Measurements from ENCODE around the gene SEPTIN1.

SEPTIN1 gene, protein sequence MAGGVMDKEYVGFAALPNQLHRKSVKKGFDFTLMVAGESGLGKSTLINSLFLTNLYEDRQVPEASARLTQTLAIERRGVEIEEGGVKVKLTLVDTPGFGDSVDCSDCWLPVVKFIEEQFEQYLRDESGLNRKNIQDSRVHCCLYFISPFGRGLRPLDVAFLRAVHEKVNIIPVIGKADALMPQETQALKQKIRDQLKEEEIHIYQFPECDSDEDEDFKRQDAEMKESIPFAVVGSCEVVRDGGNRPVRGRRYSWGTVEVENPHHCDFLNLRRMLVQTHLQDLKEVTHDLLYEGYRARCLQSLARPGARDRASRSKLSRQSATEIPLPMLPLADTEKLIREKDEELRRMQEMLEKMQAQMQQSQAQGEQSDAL

GRCh38 chr16:30382111-30382881, at the start of gene SEPTIN1:
Gene SEPTIN1 (minus strand): TSS chr16:30382561. CDS start chr16:30382542, 19 bp downstream.
- DNase-seq (ENCODE audit: low read depth): no peak

DNA sequence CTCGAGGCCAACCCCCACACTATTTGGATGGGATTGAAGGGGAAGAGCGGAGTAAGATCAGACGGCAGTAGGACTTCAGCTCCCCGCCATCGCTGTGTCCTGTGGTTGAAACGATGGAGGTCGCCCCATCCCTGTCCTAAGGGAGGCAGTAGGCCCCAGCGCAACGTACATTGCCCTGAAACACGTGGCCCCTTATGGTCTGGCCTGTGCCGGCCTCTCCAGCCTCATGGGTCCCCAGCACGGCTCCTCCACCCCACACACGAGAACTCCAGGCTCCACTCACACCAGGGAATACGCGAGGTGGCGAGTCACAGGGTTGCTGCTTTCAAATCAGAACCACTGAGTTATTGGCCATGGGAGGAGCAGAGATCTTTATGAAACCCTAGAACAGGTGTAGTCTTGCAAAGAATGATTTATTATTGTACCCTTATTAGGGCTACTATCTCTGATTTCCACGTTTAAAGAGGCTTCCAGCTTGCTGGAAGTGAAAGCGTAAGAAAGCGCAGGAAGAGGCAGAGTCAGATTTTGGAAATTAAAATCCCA, 48.1 kb upstream of the SEPTIN1 start:
- DNase-seq (ENCODE audit: low read depth): no peak

- DNase-seq (ENCODE audit: low read depth): peak; percentile 95
These were observed 47.5 kb upstream of the SEPTIN1 start, which contains the start of gene DCTPP1 for GRCh38 chr16:30429678-30430427. Gene DCTPP1 (minus strand): TSS chr16:30430030. CDS start chr16:30429980, 50 bp downstream.

DNA sequence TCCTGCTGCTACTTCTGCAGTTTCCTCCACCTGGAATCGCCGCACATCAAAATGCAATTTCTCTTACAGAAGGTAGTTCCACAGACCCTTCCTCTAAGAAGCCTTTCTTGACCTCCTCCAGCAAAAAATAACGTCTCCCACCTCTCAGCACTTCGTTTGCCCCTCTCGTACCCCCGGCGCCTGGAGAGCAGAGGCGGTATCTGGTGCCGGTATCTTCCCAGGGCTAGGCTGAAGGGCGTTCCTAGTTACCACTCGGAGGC, 47.0 kb upstream of the SEPTIN1 start:
- DNase-seq (ENCODE audit: low read depth): no peak

GRCh38 chr16:30428055-30428454, 45.7 kb upstream of the SEPTIN1 start:
- no peak for DNase-seq (ENCODE audit: low read depth)

GRCh38 chr16:30421010-30421409, 38.6 kb upstream of the SEPTIN1 start:
- no peak for DNase-seq (ENCODE audit: low read depth)

GRCh38 chr16:30418350-30419181, 36.2 kb upstream of the SEPTIN1 start:
- DNase-seq (ENCODE audit: low read depth): no peak

GRCh38 chr16:30417529-30418349, 35.4 kb upstream of the SEPTIN1 start:
- DNase-seq (ENCODE audit: low read depth): no peak

DNA sequence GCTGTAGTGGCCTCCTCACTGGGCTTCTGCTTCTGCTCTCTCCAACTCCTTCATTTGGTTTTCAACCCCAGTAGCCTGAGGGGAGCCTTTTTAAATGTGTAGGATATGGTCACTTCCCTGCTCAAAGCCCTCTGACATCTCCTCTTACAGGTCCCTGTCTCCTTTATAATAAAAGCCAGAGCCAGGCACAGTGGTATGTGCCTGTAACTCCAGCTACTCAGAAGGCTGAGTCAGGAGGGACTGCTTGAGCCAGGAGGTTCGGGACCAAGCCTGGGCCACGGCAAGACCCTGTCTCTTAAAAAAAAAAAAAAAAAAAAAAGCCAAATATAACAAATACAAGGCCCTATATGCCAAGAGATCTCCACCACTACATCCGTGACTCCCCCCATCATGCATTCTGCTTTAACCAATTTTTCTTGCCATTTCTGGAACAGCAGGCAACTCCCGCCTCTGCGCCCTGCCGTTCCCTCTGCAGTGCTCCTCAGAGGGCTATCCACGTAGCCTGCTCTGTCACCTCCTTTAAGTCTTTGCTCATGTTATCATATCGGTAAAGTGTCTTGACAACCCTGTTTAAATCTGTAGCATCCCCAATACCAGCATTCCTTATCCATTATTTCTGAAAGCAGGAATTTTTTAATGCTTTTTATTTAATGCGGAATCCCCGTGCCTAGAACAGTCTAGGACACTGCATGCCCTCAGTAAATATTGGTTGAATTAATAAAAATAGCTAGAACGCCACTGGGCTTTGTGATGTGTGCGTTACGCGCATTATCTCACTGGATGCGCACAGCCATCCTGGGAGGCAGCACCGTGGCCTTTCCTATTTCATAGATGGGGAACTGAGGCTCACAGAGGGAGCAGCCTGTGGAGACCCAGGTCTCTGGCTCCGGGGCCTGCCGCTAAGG, 34.5 kb upstream of the SEPTIN1 start:
- no peak for DNase-seq (ENCODE audit: low read depth)

DNA sequence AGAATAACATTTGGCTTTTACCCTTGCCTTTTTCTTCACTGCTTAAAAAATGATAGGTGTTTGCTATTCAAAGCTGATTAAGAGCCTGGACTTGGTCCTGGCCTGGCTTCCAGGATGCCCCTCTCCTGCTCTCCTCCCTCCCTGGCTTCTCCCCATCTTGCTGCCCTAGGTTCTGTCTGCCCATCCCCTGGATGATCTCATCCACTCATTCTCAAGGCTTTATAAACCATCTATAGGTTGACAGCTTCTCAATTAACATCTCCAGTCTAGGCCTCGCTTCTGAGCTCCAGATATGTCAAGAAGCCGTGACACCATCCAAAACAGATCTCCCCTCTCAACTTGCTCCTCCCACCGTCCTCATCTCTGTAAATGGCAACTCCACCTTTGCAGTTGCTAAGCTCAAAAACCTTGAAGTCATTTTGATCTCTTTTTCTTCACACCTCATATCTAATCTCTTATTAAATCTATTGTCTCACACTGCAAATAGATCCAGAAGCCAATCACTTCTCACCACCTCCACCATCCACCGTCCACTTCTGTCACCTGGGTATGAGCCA, 33.8 kb upstream of the SEPTIN1 start:
- no peak for DNase-seq (ENCODE audit: low read depth)

- no peak for DNase-seq (ENCODE audit: low read depth)
These were observed 31.8 kb upstream of the SEPTIN1 start for GRCh38 chr16:30414159-30414558.

- no peak for DNase-seq (ENCODE audit: low read depth)
These were observed 30.9 kb upstream of the SEPTIN1 start for GRCh38 chr16:30413112-30413806.

- DNase-seq (ENCODE audit: low read depth): no peak
These were observed 27.0 kb upstream of the SEPTIN1 start for GRCh38 chr16:30409125-30410060.

DNA sequence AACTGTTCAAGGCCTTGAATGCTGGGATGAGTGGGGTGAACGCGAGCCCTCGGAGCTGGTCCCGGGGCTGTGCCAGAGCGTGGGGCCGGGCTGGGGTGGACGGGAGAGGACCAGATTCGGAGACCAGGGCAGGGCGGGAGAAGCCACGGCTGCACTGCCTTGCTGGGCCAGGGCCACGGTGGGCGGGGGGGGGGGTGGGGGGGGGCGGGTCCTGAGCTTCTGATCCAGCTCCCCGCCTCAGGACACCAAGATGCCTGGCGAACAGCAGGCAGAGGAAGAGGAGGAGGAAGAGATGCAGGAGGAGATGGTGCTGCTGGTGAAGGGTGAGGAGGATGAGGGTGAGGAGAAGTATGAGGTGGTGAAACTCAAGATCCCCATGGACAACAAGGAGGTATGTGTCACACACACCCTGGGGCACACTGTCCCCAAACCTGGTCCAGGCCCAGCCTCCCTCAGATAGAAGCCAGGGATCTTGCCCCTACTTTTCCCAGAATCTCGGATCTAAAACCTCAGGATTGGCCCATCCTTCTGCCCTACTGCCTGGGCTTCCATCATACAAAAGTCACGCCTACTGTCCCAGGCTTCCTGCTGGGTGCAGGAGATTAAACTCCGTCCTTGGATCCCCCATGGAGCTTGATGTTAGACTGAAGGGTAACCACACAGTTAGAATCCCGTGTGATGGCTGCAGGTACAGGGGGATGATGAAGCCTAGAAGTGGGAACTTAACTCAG, 25.6 kb upstream of the SEPTIN1 start:
- no peak for DNase-seq (ENCODE audit: low read depth)

GRCh38 chr16:30407102-30407803, 24.9 kb upstream of the SEPTIN1 start, which contains the start of gene ZNF771:
Gene ZNF771 (plus strand): TSS chr16:30407606. CDS start chr16:30408054, 448 bp downstream.
- no peak for DNase-seq (ENCODE audit: low read depth)

- no peak for DNase-seq (ENCODE audit: low read depth)
These were observed 24.4 kb upstream of the SEPTIN1 start for GRCh38 chr16:30406795-30407101.
